ENCODE data around the gene CCSER2.
"Not testable (repeated sequence)": the region's sequence is repeated elsewhere in the genome, so short reads cannot be mapped to it uniquely, and the experiment has no call there.

The CCSER2 gene

GRCh38 chr10:84493951-84494848 lies 165.8 kb downstream of the CCSER2 start:
- no peak overlapping the region for H3K4me3 ChIP-seq (ENCODE audit: low read depth, low read length)
- TF ChIP-seq CTCF (conservative IDR thresholded peaks at IDR 0.05; ENCODE audit: low read depth, low read length): no peak
- DNase-seq (ENCODE audit: low read depth): peak; percentile 24

GRCh38 chr10:84494849-84495180 lies 166.4 kb downstream of the CCSER2 start:
- H3K4me3 ChIP-seq (ENCODE audit: low read depth, low read length): no peak overlapping the region
- DNase-seq (ENCODE audit: low read depth): no peak
- TF ChIP-seq CTCF (conservative IDR thresholded peaks at IDR 0.05; ENCODE audit: low read depth, low read length): no peak

GRCh38 chr10:84497978-84498377 lies 169.6 kb downstream of the CCSER2 start:
- no peak overlapping the region for H3K4me3 ChIP-seq (ENCODE audit: low read depth, low read length)
- DNase-seq (ENCODE audit: low read depth): no peak
- TF ChIP-seq CTCF (conservative IDR thresholded peaks at IDR 0.05; ENCODE audit: low read depth, low read length): no peak

GRCh38 chr10:84499039-84499438 lies 170.7 kb downstream of the CCSER2 start:
- not testable (repeated sequence) for H3K4me3 ChIP-seq (ENCODE audit: low read depth, low read length); DNase-seq (ENCODE audit: low read depth)

GRCh38 chr10:84499846-84500245 lies 171.5 kb downstream of the CCSER2 start:
- no peak for TF ChIP-seq CTCF (conservative IDR thresholded peaks at IDR 0.05; ENCODE audit: low read depth, low read length)

GRCh38 chr10:84510121-84510520 lies 181.7 kb downstream of the CCSER2 start:
- H3K4me3 ChIP-seq (ENCODE audit: low read depth, low read length): no peak overlapping the region
- DNase-seq (ENCODE audit: low read depth): peak; percentile 80
- TF ChIP-seq CTCF (conservative IDR thresholded peaks at IDR 0.05; ENCODE audit: low read depth, low read length): no peak

More at GRCh38 chr10:84499846-84500245, 171.5 kb downstream of the CCSER2 start:
- no peak overlapping the region for H3K4me3 ChIP-seq (ENCODE audit: low read depth, low read length)
- peak; percentile 72 for DNase-seq (ENCODE audit: low read depth)

- DNase-seq (ENCODE audit: low read depth): peak; percentile 31
- TF ChIP-seq CTCF (conservative IDR thresholded peaks at IDR 0.05; ENCODE audit: low read depth, low read length): no peak
- no peak overlapping the region for H3K4me3 ChIP-seq (ENCODE audit: low read depth, low read length)
Measured at GRCh38 chr10:84511106-84511505, 182.7 kb downstream of the CCSER2 start.

All from choroid plexus epithelial cell (primary cell).